HG02852 (cell line): ENCODE results near the gene FFAR1.

Experiments
- ATAC-seq: cut with Tn5 transposase; IDR thresholded peaks from one replicate; pipeline ENCODE4 v1.9.1; 2021; ENCODE audit warnings: mild to moderate bottlenecking, moderate library complexity; ENCODE audit not compliant: unreplicated experiment

FFAR1 gene

DNA sequence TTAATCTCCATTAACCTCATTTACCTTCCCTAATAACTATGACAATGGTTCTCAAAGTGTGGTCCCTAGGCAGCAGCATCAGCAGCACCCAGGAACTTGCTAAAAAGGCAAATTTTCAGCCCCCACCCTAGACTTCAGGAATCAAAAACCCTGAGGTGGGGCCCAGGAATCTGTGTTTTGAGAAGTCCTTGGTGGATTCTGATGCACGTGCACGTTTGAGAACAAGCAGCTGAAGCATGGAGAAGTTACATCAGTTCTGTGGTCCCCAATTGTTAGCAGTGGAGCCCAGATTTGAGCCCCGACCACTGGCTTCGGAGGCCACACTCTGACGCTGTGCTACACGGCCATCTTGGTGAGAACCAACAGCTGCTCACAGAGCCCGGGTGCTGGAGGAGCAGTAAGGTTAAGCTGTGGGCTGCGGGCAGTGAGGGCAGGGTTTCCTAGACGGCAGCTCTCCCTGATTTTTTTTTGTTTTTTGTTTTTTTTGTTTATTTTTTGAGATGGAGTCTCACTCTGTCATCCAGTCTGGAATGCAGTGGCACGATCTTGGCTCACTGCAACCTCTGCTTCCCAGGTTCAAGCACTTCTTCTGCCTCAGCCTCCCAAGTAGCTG, 32.7 kb upstream of the FFAR1 start:
- ATAC-seq, result no peak

DNA sequence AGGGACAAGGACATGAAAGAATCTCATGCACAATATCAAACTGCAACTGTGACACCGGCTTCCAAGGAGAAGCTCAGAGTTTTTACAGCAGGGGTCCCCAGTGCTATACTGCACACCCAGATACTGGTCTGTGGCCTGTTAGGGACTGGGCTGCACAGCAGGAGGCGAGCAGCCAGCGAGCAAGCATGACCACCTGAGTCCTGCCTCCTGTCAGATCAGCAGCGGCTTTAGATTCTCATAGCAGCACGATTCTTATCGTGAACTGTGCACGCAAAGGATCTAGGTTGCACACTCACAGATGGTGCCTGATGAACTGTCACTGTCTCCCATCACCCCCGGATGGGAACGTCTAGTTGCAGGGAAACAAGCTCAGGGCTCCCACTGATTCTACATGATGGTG, 31.8 kb upstream of the FFAR1 start:
- no peak for ATAC-seq

DNA sequence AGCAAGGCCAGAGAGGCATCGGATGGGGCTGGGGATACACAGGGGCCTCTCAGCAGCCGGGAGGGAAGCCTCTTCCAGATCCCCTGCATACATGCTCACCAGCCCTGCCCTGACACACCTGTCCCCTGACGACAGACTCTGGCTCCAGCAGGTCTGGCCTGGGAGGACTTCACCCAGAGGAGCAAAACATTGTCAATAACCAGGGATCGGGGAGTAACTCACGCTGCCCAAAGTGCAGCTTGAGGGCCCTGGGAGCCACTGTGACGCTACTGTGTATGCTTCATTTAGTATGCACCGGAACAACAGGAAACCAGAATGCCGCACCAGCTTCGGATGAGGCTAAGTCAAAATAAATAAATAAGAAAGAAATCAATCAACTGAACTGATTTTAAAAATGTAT, 31.1 kb upstream of the FFAR1 start:
- no peak for ATAC-seq

DNA sequence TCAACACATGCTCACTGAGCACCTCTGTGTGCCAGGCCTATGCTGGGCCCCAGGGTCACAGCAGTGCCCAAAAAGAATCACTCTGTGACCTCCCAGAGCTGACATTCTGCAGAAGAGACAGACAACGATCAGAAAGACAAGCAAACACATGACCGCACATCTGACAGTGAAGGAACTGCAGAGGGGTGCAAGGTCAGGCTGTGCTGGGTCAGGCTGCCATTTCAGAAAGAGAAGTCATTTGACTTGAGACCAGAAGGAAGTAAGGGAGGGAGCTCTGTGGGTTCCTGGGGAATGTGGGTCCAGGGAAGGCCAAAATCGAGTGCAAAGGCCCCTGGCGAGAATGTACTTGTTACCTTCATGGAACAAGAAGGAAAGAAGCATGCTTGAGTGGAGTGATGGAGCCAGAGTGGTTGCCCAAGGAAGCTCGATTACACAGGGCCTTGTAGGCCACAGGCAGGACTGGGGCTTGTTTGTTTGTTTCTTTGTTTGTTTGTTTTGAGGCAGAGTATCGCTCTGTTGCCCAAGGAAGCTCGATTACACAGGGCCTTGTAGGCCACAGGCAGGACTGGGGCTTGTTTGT, 30.1 kb upstream of the FFAR1 start:
- no peak for ATAC-seq

DNA sequence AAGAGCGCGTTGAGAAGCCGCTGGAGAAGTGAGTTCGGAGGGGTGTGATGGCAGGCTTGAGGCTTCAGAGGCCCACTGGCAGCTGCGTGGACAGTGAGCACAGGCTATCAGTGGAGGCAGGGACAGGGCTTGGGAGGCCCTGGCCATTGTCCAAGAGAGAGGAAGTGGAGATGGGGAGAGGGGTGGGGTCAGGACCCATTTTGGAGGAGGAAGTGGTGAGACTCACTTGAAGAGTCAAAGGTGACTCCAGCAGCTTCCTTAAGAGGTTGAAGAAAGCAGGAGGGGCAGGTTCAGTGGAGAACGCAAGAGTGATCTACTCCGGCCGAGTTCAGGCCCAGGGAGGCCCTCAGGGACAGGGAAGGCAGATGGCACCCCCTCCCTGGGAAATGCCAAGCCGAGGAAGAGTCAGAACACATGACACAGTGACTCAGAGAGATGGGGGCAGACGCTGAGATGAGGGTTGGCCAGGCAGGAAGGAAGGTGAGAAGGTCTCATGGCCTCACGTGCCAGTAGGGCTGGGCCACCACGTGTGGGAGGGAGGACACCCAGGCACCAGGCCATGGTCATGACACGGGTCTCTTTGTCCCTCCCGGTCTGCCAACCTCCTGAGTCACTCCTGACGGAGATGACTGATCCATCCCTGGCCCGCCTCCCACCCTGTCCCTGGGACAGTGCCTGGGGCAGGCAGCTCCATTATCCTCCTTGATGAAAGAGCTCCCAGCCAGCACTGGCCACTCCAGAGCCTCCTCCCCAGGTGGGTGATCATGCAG, 28.8 kb upstream of the FFAR1 start:
- no peak for ATAC-seq

DNA sequence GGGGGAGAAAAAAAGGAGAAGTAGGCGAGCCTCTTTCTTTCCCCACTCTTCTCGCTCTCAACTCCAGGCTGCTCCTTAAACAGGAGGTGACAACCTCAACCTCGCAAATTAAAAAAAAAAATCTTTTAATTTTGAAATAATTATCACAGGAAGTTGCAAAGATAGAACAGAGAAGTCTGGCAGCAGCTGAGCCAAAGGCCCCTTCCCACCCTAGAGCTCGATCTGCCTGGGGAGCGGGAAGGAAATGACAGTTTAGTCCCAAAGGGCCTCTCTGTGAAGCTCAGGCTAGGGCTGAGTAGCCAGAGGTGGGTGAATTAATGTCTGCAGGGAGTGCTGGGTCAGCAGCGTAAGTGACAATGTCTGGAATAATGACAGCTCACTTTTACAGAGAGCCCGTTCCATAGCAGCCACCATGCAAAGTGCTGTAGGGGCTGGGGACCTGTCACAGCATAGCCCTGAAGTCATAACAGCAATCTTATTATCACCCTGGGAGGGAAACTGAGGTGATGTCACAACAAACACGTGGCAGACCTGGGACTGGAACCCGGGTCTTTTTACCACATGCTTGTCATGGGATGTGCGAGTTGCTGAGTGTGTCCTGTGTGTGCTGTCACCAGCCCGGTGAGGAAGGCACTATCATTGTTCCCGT, 27.5 kb upstream of the FFAR1 start:
- no peak for ATAC-seq

DNA sequence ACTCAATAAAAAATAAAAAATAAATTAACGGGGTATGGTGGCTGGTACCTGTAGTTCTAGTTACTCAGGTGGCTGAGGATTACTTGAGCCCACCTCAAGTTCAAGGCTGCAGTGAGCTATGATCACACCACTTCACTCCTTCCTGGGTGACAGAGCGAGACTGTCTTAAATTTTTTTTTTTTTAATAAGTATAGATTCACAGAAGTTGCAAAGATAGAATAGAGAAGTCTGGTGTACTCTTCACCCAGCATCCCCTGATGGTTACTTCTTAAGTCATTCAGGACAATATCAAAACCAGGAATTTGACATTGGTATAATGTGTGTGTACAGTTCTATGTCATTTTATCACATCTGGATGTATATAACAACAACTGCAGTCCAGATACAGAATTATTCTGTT, 26.4 kb upstream of the FFAR1 start:
- ATAC-seq, result no peak

DNA sequence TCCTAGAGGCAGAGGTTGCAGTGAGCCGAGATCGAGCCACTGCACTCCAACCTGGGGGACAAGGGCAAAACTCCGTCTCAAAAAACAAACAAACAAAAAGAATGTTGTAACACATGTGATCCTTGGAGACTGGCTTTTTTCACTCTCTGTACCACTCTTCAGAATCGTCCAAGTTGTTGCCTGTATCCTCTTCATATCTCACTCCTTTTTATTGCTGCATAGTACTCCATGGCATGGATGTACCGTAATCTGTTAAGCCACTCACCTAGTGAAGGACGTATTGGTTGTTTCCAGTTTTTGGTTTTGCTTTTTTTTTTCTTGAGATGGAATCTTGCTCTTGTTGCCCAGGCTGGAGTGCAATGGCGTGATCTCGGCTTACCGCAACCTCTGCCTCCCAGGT, 25.7 kb upstream of the FFAR1 start:
- ATAC-seq, result no peak

DNA sequence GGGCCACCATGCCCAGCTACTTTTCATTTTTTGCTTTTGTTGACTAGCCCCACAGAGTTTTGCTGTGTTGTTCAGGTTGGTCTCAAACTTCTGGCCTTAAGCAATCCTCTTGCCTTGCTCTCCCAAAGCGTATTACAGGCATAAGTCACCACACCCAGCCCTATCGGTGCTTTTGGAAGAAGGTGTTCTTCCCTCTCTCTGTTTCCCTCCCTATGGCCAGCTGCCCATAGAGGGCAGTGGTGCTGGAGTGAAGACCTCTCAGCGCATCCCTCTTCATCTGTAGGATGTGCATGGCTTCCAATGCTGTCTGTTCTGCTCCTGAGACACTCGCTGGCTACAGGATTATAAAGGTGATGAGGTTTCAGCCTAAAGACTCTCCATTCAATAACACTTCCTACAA, 20.1 kb upstream of the FFAR1 start:
- no peak for ATAC-seq

DNA sequence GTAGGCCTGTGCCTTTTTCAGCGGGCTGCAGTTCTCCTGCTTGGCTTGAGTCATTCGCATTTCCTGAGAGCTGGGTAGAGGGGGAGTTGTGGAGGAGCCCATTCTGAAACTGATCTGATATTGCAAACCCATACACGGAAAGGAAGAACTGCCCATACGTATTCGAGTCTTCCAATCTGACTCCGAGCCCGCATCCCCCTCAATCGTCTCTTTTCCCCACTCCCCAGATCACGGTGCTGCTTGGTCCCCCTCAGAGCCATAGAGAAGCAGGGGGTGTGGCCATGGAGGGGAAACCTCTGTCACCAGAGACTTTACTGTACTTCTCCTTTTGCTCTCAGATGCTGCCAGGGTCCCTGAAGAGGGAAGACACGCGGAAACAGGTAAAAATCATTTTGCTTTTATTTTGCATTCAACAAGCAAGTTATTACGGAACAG, 18.8 kb upstream of the FFAR1 start, which contains the start of gene CD22:
TSS of gene CD22 (plus strand) at position 337 of the 435 bp plus-strand sequence. CDS start 2,854 bp downstream, outside the sequence.
- ATAC-seq, result no peak

DNA sequence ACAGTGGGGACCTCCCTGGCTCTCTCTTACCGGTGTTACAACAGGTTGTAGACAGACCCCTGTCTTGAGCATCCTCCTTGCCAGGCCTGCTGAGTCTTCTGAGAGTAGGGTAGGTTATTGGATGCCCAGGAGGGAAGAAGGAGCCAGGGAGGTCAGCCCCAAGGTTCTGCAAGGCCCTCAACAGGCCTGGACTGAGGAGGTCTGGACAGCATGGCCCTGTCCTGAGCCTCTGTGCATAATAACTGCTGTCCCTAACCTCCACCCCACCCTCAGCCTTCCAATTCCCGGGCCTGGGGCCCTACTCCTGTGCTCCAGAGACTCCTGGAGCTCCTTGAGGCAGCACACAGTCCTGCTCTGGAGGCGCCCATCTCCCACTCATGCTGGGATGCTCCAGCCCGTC, 18.4 kb upstream of the FFAR1 start:
- ATAC-seq, result no peak

DNA sequence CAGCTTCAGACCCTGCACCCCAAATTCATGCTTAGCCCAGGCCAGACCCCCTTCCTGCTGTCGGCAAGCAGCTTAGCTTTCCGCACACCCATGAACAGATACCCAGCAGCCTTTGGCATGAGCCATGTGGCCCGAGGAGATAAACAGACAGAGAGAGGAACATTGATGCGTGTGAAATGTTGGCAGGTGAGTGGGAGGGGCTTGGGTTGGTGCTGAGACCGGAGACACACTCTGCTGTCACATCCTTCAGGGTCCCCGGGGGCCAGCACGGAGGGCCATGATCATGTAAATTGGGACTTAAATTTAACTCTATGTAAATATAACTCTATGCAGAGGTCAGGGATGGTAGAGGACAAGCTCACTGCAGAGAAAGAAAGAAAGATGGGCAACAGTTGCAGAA, 17.2 kb upstream of the FFAR1 start:
- ATAC-seq, result peak; percentile 39

DNA sequence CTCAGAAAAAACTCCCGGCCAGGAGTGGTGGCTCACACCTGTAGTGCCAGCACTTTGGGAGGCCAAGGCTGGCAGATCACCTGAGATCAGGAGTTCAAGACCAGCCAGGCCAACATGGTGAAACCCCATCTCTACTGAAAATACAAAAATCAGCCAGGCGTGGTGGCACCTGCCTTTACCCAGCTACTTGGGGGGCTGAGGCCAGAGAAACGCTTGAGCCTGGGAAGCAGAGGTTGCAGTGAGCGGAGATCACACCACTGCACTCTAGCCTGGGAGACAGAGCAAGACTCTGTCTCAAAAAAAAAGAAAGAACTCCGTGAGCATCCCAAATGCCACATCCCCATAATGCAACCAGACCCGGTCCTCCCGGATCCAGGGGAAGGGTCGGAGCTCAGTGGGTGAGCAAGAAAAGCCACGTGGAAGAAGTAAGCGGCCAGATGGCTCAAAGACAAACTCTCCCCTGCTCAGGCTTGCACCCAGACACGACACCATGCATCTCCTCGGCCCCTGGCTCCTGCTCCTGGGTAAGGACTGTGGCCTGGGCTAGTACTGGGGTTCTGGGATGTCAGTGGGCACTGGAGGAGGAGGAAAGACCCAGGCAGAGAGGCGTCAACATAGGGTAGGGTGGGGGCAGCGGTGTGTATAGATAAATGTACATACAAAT, 16.0 kb upstream of the FFAR1 start:
- ATAC-seq, result no peak

DNA sequence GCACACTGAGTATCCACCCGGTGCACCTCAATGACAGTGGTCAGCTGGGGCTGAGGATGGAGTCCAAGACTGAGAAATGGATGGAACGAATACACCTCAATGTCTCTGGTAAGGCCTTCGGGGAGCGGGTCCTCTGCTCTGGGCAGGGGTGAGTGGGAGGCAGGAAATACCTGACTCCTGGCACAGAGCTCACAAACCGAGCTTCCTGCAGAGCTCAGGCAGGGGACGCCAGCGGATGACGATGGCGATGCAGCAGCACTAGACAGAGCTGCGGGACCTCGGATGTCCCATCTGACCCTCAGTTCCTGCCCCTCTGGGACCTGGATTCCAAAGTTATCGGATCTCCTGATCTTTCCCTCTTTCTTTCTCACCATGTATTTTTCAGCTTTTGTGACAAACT, 14.9 kb upstream of the FFAR1 start:
- ATAC-seq, result no peak

DNA sequence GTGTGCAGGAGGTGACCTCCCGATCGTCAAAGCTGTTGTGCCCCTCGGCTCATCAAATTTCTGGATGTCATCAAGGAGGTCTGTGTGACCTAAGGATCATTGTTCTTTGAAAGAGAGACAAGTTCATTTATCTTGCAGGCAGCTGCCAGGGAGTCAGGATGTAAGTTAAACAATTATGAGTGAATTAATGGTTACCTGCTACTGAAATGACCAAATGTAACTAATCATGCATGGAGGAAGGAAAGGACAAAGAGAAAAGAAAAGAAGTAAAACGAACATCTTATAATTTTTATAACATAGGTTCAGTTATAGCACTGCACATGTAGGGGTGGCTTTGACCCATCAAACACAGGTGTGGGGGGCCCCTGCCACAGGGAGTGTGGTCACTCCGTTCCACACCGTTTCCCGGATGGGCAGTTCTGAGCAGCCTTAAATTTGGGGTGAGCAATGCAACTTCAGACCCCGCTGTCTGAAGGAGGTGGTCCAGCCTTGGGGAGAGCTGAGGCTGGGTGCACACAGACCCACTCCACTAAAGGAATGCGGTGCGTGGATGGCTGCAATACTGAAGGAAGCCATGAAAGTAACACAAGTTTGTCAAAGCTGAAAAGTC, 13.5 kb upstream of the FFAR1 start:
- no peak for ATAC-seq

DNA sequence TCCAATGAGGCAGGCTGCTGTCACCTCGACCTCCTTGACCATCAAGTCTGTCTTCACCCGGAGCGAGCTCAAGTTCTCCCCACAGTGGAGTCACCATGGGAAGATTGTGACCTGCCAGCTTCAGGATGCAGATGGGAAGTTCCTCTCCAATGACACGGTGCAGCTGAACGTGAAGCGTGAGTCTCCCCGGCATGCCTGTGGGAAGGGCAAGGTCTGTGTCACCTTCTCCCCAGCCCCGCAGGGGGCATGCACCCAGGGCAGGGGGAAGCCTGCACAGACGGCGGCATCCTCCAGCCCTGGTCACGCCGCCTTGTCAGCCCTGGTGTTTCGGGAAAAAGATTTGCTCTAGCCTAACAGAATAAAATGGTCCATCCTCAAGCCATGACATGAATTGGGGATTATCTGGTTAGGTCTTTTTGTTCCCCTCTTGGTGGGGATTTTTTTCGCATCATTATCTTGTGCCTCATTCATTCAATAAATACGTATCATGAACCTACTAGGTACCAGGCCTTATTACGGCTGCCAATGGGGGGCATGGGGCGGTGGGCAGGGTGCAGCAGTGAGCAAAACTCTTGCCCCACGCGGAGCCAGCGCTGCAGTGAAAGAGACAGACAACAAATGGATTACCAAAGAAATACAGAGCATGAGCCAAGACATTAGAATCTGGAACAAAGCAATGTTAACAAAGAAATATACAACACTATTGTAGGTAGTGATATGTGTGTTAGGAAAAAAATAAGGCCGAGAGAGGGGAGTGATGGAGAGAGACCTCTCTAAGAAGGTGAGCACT, 11.3 kb upstream of the FFAR1 start:
- ATAC-seq, result no peak

DNA sequence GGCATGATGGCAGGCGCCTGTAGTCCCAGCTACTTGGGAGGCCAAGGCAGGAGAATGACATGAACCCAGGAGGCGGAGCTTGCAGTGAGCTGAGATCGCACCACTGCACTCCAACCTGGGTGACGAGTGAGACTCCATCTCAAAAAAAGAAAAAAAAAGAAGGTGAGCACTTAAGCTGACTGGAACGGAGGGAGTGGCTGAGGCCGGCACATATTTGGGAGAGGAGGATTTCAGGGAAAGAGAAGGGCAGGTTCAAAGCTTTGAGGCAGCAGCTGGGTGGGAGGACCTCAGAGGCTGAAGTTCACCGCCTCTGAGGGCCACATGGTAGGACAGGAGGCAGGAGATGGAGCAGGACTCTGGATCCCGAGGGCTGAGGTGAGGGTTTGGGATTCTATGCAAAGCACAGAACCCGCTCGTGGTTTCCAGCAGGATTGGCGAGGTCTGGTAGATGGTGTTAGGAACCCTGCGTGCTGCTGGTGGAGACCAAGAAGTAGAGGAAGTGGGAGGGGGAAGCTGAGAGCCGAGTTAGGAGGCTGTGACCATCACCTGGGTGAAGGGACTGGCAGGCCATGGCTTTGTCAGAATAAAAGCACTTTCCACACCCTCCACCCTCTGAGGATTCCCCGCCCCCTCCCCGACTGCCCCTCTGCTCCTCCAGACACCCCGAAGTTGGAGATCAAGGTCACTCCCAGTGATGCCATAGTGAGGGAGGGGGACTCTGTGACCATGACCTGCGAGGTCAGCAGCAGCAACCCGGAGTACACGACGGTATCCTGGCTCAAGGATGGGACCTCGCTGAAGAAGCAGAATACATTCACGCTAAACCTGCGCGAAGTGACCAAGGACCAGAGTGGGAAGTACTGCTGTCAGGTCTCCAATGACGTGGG, 10.4 kb upstream of the FFAR1 start:
- ATAC-seq, result no peak

DNA sequence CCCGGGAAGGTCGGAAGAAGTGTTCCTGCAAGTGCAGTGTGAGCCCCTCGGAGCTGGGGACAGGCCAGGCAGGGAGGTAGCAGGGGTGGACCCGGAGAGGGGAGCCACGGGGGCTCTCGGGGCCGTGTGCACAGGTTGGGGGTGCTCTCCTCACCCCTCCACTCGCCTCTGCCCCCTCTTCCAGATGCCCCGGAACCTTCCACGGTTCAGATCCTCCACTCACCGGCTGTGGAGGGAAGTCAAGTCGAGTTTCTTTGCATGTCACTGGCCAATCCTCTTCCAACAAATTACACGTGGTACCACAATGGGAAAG, 9.8 kb upstream of the FFAR1 start:
- ATAC-seq, result no peak

DNA sequence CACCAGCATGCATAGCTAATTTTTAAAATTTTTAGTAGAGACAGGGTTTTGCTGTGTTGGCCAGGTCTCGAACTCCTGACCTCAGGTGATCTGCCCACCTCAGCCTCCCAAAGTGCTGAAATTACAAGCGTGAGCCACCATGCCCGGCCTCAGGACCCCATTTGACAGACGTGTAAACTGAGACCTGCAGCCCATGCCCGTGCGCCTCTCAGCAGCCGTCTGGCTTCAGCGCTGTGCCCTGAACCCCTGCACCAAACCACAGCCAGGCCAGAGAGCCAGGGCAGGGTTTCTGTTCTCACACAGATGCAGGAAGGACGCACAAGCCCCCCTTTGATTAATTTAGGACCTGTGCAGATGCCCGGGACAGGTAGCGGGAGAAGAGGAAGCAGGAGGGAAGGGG, 7.3 kb upstream of the FFAR1 start:
- ATAC-seq, result no peak
